ENCODE results near the gene LRMDA.

The LRMDA gene

DNA sequence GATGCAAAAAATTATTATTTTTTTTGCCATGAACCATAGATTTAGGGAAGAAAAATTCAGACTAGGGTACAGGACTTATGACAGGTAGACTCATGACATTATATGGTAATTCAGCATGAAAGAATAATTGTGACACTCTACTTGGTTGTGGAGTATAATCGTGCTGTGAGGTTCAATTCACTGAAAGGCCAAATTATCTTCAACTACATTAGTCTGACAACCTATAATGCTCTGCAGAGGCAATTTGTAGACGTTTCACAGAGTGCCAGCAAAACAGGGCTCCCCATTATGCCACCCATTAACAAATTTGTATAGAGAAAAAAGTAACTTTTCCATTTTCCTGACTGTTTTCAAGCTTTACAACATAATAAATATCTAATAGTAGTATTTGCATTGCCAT is 292.6 kb downstream of the LRMDA start:
- no peak overlapping the region for H3K4me3 ChIP-seq (ENCODE audit: low read depth, low read length)
- TF ChIP-seq, protein P1, sequence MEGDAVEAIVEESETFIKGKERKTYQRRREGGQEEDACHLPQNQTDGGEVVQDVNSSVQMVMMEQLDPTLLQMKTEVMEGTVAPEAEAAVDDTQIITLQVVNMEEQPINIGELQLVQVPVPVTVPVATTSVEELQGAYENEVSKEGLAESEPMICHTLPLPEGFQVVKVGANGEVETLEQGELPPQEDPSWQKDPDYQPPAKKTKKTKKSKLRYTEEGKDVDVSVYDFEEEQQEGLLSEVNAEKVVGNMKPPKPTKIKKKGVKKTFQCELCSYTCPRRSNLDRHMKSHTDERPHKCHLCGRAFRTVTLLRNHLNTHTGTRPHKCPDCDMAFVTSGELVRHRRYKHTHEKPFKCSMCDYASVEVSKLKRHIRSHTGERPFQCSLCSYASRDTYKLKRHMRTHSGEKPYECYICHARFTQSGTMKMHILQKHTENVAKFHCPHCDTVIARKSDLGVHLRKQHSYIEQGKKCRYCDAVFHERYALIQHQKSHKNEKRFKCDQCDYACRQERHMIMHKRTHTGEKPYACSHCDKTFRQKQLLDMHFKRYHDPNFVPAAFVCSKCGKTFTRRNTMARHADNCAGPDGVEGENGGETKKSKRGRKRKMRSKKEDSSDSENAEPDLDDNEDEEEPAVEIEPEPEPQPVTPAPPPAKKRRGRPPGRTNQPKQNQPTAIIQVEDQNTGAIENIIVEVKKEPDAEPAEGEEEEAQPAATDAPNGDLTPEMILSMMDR (IDR thresholded peaks at IDR 0.05; ENCODE audit: low read depth, low read length, missing control alignments), result no peak
- DNase-seq (ENCODE audit: low read depth), result no peak

DNA sequence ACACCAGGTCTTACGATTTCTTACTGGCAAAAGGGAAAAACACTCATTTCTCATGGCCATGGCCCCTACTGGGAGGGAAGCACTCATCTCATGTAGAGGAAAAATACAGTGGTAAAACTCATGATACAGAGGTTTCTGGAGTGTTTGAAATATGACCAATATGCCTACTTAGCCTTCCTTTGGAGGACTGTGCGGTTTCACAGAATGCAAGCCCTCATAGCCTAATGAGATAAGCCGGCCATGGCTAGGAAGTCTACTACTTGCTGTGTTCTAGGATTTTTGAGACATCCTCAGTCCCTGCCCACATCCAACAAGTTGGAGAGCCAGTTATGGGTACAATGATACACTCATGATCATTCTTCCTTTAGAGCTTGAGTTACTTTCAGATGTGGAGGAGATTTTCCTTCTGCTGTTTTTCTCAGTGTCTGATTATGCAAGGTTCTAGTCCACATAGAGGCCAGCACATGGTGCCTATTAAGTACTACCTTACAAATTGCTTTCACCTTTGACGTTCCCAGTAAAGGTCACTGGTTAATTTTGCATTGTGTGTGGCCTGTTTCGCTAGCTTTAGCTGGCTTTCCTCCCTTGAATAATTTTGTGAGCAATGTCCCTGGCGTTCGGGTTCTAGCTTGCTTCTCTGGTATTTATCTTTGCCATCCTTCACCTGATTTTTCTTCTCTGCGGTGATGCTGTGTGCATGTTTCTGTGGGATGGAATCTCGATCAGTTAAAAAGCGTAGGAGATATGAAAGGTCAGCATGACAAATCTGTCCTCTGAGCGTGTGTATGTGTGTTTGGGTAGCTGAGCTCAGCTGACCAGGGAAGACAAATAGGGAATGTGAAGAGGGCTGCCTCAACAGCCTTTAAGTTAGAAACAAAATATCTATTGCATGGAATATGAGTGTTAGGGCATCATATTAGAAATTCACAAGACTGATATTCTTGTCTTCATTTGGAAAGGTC is 295.4 kb downstream of the LRMDA start:
- H3K4me3 ChIP-seq (ENCODE audit: low read depth, low read length), result no peak overlapping the region
- no peak for DNase-seq (ENCODE audit: low read depth)
- TF ChIP-seq, protein P1 (IDR thresholded peaks at IDR 0.05; ENCODE audit: low read depth, low read length, missing control alignments), result no peak

DNA sequence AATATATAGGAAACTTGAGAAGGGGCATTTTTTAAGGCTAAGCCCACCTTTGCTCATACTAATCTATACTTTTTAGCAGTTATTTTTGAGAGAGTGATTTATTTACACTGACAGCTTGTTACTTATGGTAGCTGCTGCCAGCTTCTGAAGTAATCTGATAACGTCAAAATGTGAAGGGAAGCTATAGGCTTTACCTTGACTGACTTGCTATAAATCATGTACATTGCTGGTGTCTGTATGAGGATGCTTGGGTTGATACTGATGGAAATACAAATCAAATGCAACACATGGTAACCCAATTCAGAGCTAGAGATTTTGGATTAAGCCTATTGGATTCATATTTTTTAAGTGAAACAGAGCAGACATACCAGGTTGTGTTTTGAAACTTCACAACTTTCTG is 299.4 kb downstream of the LRMDA start:
- TF ChIP-seq, protein P1 (IDR thresholded peaks at IDR 0.05; ENCODE audit: low read depth, low read length, missing control alignments), result no peak
- H3K4me3 ChIP-seq (ENCODE audit: low read depth, low read length), result no peak overlapping the region
- no peak for DNase-seq (ENCODE audit: low read depth)

DNA sequence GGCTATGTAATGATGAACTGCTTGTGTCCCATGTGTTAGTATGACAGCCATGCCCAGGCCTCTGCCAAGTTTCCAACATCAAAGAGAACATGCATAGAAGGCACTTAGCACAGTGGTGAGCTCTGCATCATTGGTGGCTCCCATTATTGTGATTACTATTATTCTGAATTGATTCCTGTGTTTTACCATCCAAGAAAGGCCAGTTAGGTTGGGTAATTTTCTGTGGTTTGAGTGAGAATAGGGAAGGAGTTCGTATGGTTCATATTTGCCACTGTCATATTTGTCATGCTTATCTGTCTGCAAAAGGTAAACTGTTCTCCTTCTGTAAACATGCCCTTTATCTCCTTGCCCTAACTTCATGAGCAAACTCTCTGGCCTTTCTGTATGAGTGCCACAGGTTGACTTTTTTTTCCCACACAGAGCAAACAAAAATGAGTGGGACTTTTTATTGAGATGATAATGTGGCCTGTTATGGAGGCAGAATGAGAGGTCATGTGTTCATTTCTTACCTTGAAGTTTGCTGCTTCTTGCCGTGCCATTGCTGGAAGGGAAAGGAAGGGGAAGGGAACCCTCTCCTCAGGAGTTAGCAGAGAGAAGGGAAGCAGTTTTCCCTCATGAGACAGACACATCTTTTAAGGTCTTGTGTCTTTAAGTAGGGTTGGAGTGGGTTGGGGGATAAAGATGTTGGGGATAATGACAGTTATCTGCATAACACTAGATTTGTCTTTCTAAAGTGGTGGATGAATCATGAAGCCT is 301.9 kb downstream of the LRMDA start:
- no peak overlapping the region for H3K4me3 ChIP-seq (ENCODE audit: low read depth, low read length)
- DNase-seq (ENCODE audit: low read depth), result no peak
- TF ChIP-seq, protein P1 (IDR thresholded peaks at IDR 0.05; ENCODE audit: low read depth, low read length, missing control alignments), result no peak

GRCh38 chr10:75736151-75736640 is 304.8 kb downstream of the LRMDA start:
- H3K4me3 ChIP-seq (ENCODE audit: low read depth, low read length), result no peak overlapping the region
- TF ChIP-seq, protein P1 (IDR thresholded peaks at IDR 0.05; ENCODE audit: low read depth, low read length, missing control alignments), result no peak
- DNase-seq (ENCODE audit: low read depth), result no peak

DNA sequence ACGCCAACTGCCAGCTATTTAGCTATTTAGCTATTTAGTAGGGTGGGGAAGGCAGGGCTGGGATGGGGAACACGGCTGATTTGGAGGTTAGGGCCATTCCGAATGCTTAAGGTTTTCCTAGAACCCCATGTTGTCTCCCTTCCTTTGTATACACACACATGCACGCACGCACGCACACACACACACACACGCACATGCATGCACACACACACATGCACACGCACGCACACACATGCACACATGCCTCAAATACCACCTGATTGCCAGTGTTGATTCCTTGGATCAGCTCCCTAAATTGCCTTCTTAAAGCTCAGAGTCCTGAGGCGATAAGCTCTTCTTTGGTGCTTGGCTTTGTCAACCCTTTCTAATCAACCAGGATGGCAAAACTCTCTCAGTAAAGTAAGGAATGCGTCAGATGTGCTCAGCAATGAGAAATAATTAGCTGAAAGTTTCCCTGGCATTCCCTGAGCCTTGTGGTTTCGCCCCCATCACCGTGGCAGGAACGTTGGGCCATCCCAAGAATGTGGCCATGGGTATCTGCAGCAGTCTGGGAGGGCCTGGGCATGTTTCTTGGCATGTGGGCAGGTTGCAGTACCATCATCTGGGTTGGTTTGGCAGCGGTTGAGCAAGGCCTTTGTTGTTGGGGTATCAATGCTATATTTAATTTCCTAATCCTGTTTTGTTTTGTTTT is 305.6 kb downstream of the LRMDA start:
- no peak overlapping the region for H3K4me3 ChIP-seq (ENCODE audit: low read depth, low read length)
- TF ChIP-seq, protein P1 (IDR thresholded peaks at IDR 0.05; ENCODE audit: low read depth, low read length, missing control alignments), result no peak
- no peak for DNase-seq (ENCODE audit: low read depth)
